Activated T-cell treated with anti-CD3 and anti-CD28 coated beads for 1 hour (primary cell): Measurements from ENCODE around the gene SEPTIN2.
"Not testable (repeated sequence)": the region's sequence is repeated elsewhere in the genome, so short reads cannot be mapped to it uniquely, and the experiment has no call there.

Experiments
- DNase-seq: peaks from one replicate; pipeline ENCODE4 v3.0.0-alpha.2; 2020; ENCODE audit warnings: low read depth

Gene SEPTIN2

GRCh38 chr2:241288324-241288888, 27.3 kb upstream of the SEPTIN2 start:
- DNase-seq: no peak

GRCh38 chr2:241289053-241289452, 26.7 kb upstream of the SEPTIN2 start:
- DNase-seq: no peak

GRCh38 chr2:241289597-241289996, 26.1 kb upstream of the SEPTIN2 start:
- DNase-seq: no peak

- no peak for DNase-seq
Observed at GRCh38 chr2:241291153-241291552, 24.6 kb upstream of the SEPTIN2 start.

- no peak for DNase-seq
Observed at GRCh38 chr2:241291977-241292376, 23.7 kb upstream of the SEPTIN2 start.

GRCh38 chr2:241293378-241293797, 22.3 kb upstream of the SEPTIN2 start:
- not testable (repeated sequence) for DNase-seq

GRCh38 chr2:241295326-241296095, 20.2 kb upstream of the SEPTIN2 start:
- no peak for DNase-seq

GRCh38 chr2:241296767-241297166, 19.0 kb upstream of the SEPTIN2 start:
- no peak for DNase-seq

GRCh38 chr2:241298673-241299072, 17.1 kb upstream of the SEPTIN2 start:
- no peak for DNase-seq

DNA sequence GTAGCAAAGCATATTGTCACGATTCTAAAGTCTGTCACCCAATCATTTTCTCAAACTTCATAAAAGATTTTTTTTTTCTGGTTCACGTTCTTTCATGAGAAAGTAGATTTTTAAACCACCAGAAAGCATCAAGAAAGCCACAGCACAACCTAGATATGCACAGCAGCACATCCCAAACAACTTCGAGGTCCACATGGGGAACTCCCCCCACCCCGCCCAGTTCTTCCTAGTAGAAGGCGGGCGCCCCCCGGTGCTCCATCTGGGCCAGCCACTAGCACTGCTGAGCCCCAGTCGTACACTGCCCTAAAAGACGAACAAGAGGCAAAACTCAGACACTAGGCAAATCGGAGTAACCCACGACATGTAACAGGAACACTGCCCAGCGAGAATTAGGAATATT, 15.7 kb upstream of the SEPTIN2 start:
- DNase-seq: peak; percentile 18

- no peak for DNase-seq
Observed at GRCh38 chr2:241302083-241302482, 13.6 kb upstream of the SEPTIN2 start.

GRCh38 chr2:241302759-241303651, 12.7 kb upstream of the SEPTIN2 start:
- no peak for DNase-seq

DNA sequence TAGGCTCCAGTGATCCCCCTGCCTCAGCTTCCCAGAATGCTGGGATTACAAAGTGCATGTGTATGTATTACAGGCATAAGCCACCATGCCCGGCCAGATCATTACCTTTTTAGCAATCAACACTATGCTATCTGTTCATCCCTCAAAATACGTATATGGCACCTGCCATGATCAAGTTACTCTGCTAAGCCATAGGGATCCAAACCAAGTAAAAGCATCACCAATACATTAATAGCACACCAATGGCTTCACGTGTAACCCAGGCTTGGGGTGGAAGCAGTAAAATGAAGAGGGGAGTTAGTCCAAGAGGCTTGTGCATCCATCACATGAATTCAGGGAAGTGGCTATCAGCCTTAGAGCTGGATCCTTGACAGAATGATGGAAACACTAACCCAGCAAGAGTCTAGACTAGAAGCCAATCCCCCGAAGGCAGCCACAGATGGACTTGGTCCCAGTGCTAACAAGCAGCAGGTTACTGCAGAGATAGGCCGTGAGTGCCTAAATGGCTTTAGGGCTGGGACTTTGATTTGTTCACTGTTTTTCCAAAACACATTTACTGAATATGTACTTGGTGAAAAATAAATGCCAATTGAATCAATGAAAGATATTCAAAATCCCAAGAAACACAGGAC, 11.6 kb upstream of the SEPTIN2 start:
- no peak for DNase-seq

- DNase-seq: no peak
Observed at GRCh38 chr2:241307055-241307454, 8.7 kb upstream of the SEPTIN2 start.

GRCh38 chr2:241308267-241308666, 7.5 kb upstream of the SEPTIN2 start:
- DNase-seq: no peak

DNA sequence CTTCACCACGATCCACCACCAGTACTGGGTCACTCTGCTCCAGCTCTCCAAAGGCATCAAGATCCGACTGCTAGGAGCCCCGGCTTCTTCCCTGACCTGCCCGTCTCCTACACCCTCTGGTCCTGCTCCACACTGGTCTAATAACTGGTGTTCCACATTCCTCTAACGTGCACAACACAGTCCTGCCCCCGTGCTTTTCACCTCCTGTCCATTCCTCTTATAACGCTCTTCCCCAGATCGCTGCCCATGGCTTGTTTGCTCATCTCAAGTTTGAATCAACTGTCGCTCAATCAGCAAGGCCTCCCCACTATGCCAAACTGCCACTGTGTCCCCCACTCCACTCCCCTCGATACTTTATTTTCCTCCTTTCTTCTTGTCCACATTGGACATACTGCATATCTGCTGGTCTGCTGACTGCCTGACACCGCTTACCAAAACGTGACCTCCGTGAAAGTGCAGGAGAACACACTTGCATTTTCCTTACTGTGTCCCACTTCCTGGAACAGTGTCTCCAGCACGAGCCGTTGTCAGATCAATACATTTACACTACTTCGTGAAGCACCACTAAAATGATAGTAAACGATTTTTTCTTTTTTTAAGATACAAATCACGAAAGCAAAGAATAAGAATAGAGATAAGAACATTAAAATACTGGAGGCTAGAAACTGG, 6.8 kb upstream of the SEPTIN2 start:
- no peak for DNase-seq

DNA sequence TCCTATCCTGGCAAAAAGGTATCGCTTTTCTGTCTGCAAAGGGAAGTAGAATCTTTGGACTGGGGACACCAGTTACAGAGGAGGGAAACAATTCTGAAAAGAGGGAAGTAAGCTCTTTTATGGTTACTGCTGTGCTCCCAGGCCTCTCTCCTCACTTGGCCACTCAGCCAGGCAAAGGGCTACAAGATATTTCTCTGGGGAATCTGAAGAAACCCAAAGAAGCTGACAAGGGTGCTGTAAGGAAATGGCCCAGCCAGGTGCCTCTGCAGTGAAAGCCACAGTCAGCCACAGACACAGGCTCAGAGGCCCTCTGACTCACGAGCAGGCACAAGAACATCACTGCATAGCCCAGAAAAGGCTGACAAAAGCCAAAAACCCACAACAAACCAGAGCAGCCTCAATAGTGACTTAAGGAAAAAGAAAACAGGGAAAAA, 6.0 kb upstream of the SEPTIN2 start:
- peak; percentile 54 for DNase-seq

DNA sequence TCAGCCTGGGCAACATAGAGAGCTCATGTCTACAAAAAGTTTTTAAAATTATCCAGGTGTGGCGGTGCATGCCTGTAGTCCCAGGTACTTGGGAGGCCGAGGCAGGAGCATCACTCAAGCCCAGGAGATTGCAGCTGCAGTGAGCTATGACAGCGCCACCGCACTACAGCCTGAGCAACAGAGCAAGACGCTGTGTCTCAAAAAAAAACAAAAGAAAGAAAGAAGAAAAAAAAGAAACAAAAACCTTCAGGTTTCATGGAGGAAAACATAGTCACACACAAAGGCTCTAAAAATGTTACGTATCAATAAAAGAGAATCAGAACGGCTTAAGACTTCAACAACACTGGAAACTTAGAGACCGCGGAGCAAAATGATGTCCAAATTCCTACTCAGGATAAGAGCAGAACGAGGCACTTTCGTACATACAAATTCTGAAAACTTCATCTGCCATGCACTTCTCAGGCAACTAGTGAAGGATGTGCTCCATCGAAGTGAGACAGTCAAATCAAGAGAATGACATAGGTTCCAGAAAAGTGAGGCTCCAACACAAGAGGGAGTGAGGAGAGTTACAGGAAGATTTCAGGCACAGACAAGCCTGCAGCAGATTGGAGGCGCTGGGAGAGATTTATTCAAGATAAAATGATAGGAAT, 4.7 kb upstream of the SEPTIN2 start:
- DNase-seq: no peak

- DNase-seq: no peak
Observed at GRCh38 chr2:241312082-241312481, 3.6 kb upstream of the SEPTIN2 start.

- no peak for DNase-seq
Observed at GRCh38 chr2:241313543-241314095, 2.1 kb upstream of the SEPTIN2 start.
